Mucosa of descending colon (tissue), 3 donors: ENCODE measurements around the gene EEF1E1. TPM values are rescaled to one million over a fixed set of nuclear protein-coding genes. Genes with fewer than 3 reads are reported as not detected.

Experiments
- ATAC-seq: fragments of 200-7000 bp; cut with Tn5 transposase; one replicate; pipeline ENCODE4 v1.9.1; 2020; ENCODE audit warnings: mild to moderate bottlenecking, moderate library complexity
- DNase-seq, 3 donors: peaks; one replicate each; pipeline ENCODE4 v3.0.0-alpha.2; 2020
- H3K36me3 ChIP-seq: fragments of 200-600 bp; one replicate; pipeline ENCODE4 v1.8.0; 2021; ENCODE audit warnings: low read depth, mild to moderate bottlenecking
- H3K4me1 ChIP-seq: fragments of 200-600 bp; one replicate; pipeline ENCODE4 v1.8.0; 2021; ENCODE audit warnings: low read depth, mild to moderate bottlenecking
- H3K4me3 ChIP-seq: fragments of 200-600 bp; one replicate; pipeline ENCODE4 v1.8.0; 2021; ENCODE audit warnings: mild to moderate bottlenecking
- H3K9me3 ChIP-seq: fragments of 200-600 bp; one replicate; pipeline ENCODE4 v1.8.0; 2021; ENCODE audit warnings: mild to moderate bottlenecking
- CTCF ChIP-seq: fragments of 200-600 bp; IDR thresholded peaks from one replicate; pipeline ENCODE4 v1.8.0; 2022; ENCODE audit warnings: antibody characterized with exemption, mild to moderate bottlenecking
- intact Hi-C, 2 donors: fragments of 100-400 bp; cut with DNase I in 1 of 2; cut with micrococcal nuclease in 1 of 2; formaldehyde crosslinking; loops; one replicate each; pipeline versions ENCODE4 v1.11.0 to v1.11.1; 2022; cut with DNase I, micrococcal nuclease
- total RNA-seq, 3 donors: library from RNA; stranded (reverse); fragmentation: NEBNext Ultra II Directional in 2 of 3; extraction: Animal tissue kit (Norgen Biotek cat#: 25700) in 2 of 3; gene quantifications; one replicate each; pipeline versions ENCODE4 v1.2.1 to v1.2.4, GENCODE V29; 2021 to 2023
- donor health status: DM: no; HTN: no; CAD: no; lungs with moderate emphysema.
- donor health status: DM: no; HTN: no; CAD: no.
- donor health status: DM: no; HTN: yes; CAD: no.

The EEF1E1 gene
- total RNA-seq, 3 donors from 2014 or later = 7.8 to 16.4 (median 8.6) TPM

GRCh38 chr6:8069151-8069550 is 33.2 kb downstream of the EEF1E1 start:
- DNase-seq (no peak), ATAC-seq (no peak)
- peaks cover 10% of the 10 kb centered on the region for H3K4me1 ChIP-seq
- intact Hi-C loops = no loop called here
- no peaks in the 10 kb centered on the region for H3K9me3 ChIP-seq
- no peak for TF ChIP-seq CTCF
- no peaks in the 10 kb centered on the region for H3K36me3 ChIP-seq
- no peak overlapping the region for H3K4me3 ChIP-seq

- Histone ChIP-seq H3K4me3 (no peak overlapping the region), H3K4me1 (peaks cover 11% of the 10 kb centered on the region), H3K36me3 (no peaks in the 10 kb centered on the region), H3K9me3 (no peaks in the 10 kb centered on the region)
- intact Hi-C loops = no loop called here
- no peak for TF ChIP-seq CTCF
- no peak for ATAC-seq
- no peak for DNase-seq
Measured at GRCh38 chr6:8066108-8066507, 36.2 kb downstream of the EEF1E1 start.

GRCh38 chr6:8065519-8065911 is 36.8 kb downstream of the EEF1E1 start:
- peaks cover 3% of the 10 kb centered on the region for H3K36me3 ChIP-seq
- ATAC-seq = no peak
- H3K9me3 ChIP-seq = no peaks in the 10 kb centered on the region
- no peak for TF ChIP-seq CTCF
- no peak overlapping the region for H3K4me3 ChIP-seq
- intact Hi-C loops = no loop called here
- peaks cover 11% of the 10 kb centered on the region for H3K4me1 ChIP-seq
- DNase-seq = no peak

- Histone ChIP-seq H3K36me3 (peaks cover 5% of the 10 kb centered on the region), H3K4me3 (peak overlapping the region; percentile 74), H3K9me3 (no peaks in the 10 kb centered on the region), H3K4me1 (peaks cover 11% of the 10 kb centered on the region)
- intact Hi-C loops = no loop called here
- DNase-seq = peak in 1 of 3 donors; percentile 10
- no peak for TF ChIP-seq CTCF
- peak; percentile 16 for ATAC-seq
Measured at GRCh38 chr6:8064638-8065518, 37.5 kb downstream of the EEF1E1 start.

- peak; percentile 98 for ATAC-seq
- intact Hi-C loops = no loop called here
- H3K36me3 ChIP-seq = peaks cover 5% of the 10 kb centered on the region
- no peaks in the 10 kb centered on the region for H3K9me3 ChIP-seq
- peaks cover 11% of the 10 kb centered on the region for H3K4me1 ChIP-seq
- DNase-seq = peak; percentile 96 to 99 (median 97)
- TF ChIP-seq CTCF = no peak
- peak within 1 kb of the TSS; percentile 74 for H3K4me3 ChIP-seq
Measured at GRCh38 chr6:8063761-8064637, 38.3 kb downstream of the EEF1E1 start, which contains the start of gene BLOC1S5. Gene BLOC1S5 (minus strand): TSS chr6:8064389. CDS start chr6:8064376, 13 bp downstream.
